Keratinocyte (primary cell): ENCODE data around the gene FAM161B. TPM values are rescaled to one million over a fixed set of nuclear protein-coding genes. Genes with fewer than 3 reads are reported as not detected.

Source experiments
- DNase-seq: peaks from one replicate; pipeline ENCODE4 v3.0.0-alpha.2; 2011; ENCODE audit warnings: low read depth, missing footprints, low spot score
- FAIRE-seq: peaks from 2 replicates; lab custom pipeline; 2011; peaks lifted over from hg19 to GRCh38; lab: Jason Lieb, UNC
- H2AFZ ChIP-seq: 2 replicates; pipeline ENCODE4 v1.6.0; 2012; ENCODE audit warnings: low read length, control low read depth, inconsistent platforms; ENCODE audit not compliant: control insufficient read depth
- H3K27ac ChIP-seq: 2 replicates; pipeline ENCODE4 v1.5.1; 2011; ENCODE audit warnings: low read length; ENCODE audit not compliant: control insufficient read depth, insufficient read depth
- H3K27me3 ChIP-seq: 3 replicates; pipeline ENCODE4 v1.6.0; 2011; ENCODE audit warnings: low read length; ENCODE audit not compliant: control insufficient read depth, insufficient read depth; ENCODE audit errors: extremely low read depth
- H3K36me3 ChIP-seq, 2 experiments: 2 replicates in 1 of 2; 3 replicates in 1 of 2; pipeline ENCODE4 v1.5.1; 2011; ENCODE audit warnings: low read length in 2 of 2, mild to moderate bottlenecking in 1 of 2; ENCODE audit not compliant: control insufficient read depth in 2 of 2, insufficient read depth in 2 of 2; ENCODE audit errors: extremely low read depth in 1 of 2
- H3K4me1 ChIP-seq: 3 replicates; pipeline ENCODE4 v1.5.1; 2011; ENCODE audit warnings: low read length; ENCODE audit not compliant: control insufficient read depth, insufficient read depth; ENCODE audit errors: extremely low read depth
- H3K4me2 ChIP-seq: 3 replicates; pipeline ENCODE4 v1.6.0; 2011; ENCODE audit warnings: low read depth, low read length; ENCODE audit not compliant: control insufficient read depth, insufficient read depth; ENCODE audit errors: extremely low read depth
- H3K4me3 ChIP-seq, 3 experiments: fragments of 200-600 bp in 1 of 3; sonication (generic) in 1 of 3; 2 replicates in 2 of 3; 3 replicates in 1 of 3; pipeline ENCODE4 v1.5.1; 2011 to 2016; ENCODE audit warnings: low read length in 3 of 3, mild to moderate bottlenecking in 3 of 3, control low read depth in 2 of 3, inconsistent platforms in 1 of 3, low read depth in 1 of 3, mixed read lengths in 1 of 3, mixed run types in 1 of 3, moderate library complexity in 1 of 3; ENCODE audit not compliant: control insufficient read depth in 2 of 3, insufficient read depth in 2 of 3; ENCODE audit errors: extremely low read depth in 1 of 3
- H3K79me2 ChIP-seq: 2 replicates; pipeline ENCODE4 v1.6.0; 2012; ENCODE audit warnings: low read length; ENCODE audit not compliant: control insufficient read depth, insufficient read depth
- H3K9ac ChIP-seq: 3 replicates; pipeline ENCODE4 v1.6.0; 2011; ENCODE audit warnings: low read length; ENCODE audit not compliant: control insufficient read depth, insufficient read depth; ENCODE audit errors: extremely low read depth
- H3K9me1 ChIP-seq: 3 replicates; pipeline ENCODE4 v1.6.0; 2011; ENCODE audit warnings: low read length; ENCODE audit not compliant: control insufficient read depth, insufficient read depth; ENCODE audit errors: extremely low read depth
- H3K9me3 ChIP-seq: 2 replicates; pipeline ENCODE4 v1.5.1; 2012; ENCODE audit warnings: low read depth, low read length; ENCODE audit not compliant: control insufficient read depth
- H4K20me1 ChIP-seq: 3 replicates; pipeline ENCODE4 v1.6.0; 2011; ENCODE audit warnings: low read length; ENCODE audit not compliant: control insufficient read depth, insufficient read depth; ENCODE audit errors: extremely low read depth
- CTCF ChIP-seq, 3 experiments: IDR thresholded peaks in 1 of 3; conservative IDR thresholded peaks in 1 of 3; optimal IDR thresholded peaks in 1 of 3; 2 replicates in 2 of 3; 3 replicates in 1 of 3; pipeline versions ENCODE3 to v1.5.1; 2011; ENCODE audit warnings: low read length in 3 of 3, mild to moderate bottlenecking in 3 of 3, moderate library complexity in 2 of 3, control low read depth in 1 of 3, inconsistent platforms in 1 of 3; ENCODE audit not compliant: insufficient read depth in 2 of 3; ENCODE audit errors: extremely low read depth in 1 of 3
- EZH2 ChIP-seq: IDR thresholded peaks from one replicate; pipeline ENCODE4 v1.6.1; 2012; ENCODE audit warnings: inconsistent platforms, mild to moderate bottlenecking, low read length, moderate library complexity
- dilution Hi-C: fragments of 300-500 bp; cut with MboI; formaldehyde crosslinking; loops from one replicate; pipeline ENCODE4 v1.7.0; 2020; ENCODE audit warnings: low sequenced_read_pairs; ENCODE audit not compliant: extremely low pct_ligation_motif_present
- polyA plus RNA-seq, 5 experiments: library from polyadenylated mRNA; depleted of rRNA in 3 of 5; stranded (reverse) in 3 of 5; stranded (forward) in 1 of 5; unstranded in 1 of 5; fragments of >200 nt; gene quantifications; 1 replicate in 1 of 5; 2 replicates in 3 of 5; 3 replicates in 1 of 5; pipeline versions ENCODE4 v1.2.1 to v1.2.3, GENCODE V29; 2011 to 2012; ENCODE audit warnings: missing spikeins in 2 of 5, low read depth in 1 of 5, low replicate concordance in 1 of 5

Gene FAM161B
- polyA plus RNA-seq, 1 donor (not counting 4 experiments of a cell fraction or from before 2014, with no cell fraction given): 1.5 TPM

GRCh38 chr14:73913256-73913655, 36.6 kb downstream of the FAM161B start:
- Histone ChIP-seq H3K4me3 (no peak overlapping the region), H3K4me1 (peaks cover 2% of the 10 kb centered on the region), H3K9me1 (peaks cover 2% of the 10 kb centered on the region), H4K20me1 (peaks cover 3% of the 10 kb centered on the region), H3K36me3 (peaks cover 24 to 30% of the 10 kb centered on the region in 2 experiments), H3K27ac (no peak overlapping the region), H3K9me3 (no peaks in the 10 kb centered on the region), H2AFZ (no peak overlapping the region), H3K27me3 (no peaks in the 10 kb centered on the region), H3K4me2 (no peak overlapping the region), H3K9ac (no peak overlapping the region), H3K79me2 (peaks cover 30% of the 10 kb centered on the region)
- TF ChIP-seq EZH2 (no peak), CTCF (optimal IDR thresholded peaks at IDR 0.05 in 1 of 3, IDR thresholded peaks at IDR 0.05 in 1 of 3, conservative IDR thresholded peaks at IDR 0.05 in 1 of 3; ENCODE audit: extremely low read depth in 1 of 3, insufficient read depth in 2 of 3, low read length in 3 of 3) (no peak)
- FAIRE-seq (no peak), DNase-seq (no peak)
- dilution Hi-C loops: no loop called here

GRCh38 chr14:73909681-73910080, 40.2 kb downstream of the FAM161B start:
- dilution Hi-C loops: no loop called here

More at GRCh38 chr14:73909681-73910080, 40.2 kb downstream of the FAM161B start:
- Histone ChIP-seq H3K27ac (no peak overlapping the region), H3K79me2 (peaks cover 18% of the 10 kb centered on the region), H3K36me3 (peaks cover 26 to 28% of the 10 kb centered on the region in 2 experiments), H3K9ac (no peak overlapping the region), H3K4me2 (no peak overlapping the region), H3K4me3 (no peak overlapping the region), H4K20me1 (peaks cover 3% of the 10 kb centered on the region), H3K9me1 (no peaks in the 10 kb centered on the region), H3K27me3 (no peaks in the 10 kb centered on the region), H3K4me1 (no peaks in the 10 kb centered on the region), H3K9me3 (no peaks in the 10 kb centered on the region), H2AFZ (no peak overlapping the region)
- DNase-seq: no peak
- no peak for FAIRE-seq
- TF ChIP-seq EZH2 (no peak), CTCF (optimal IDR thresholded peaks at IDR 0.05 in 1 of 3, IDR thresholded peaks at IDR 0.05 in 1 of 3, conservative IDR thresholded peaks at IDR 0.05 in 1 of 3; ENCODE audit: extremely low read depth in 1 of 3, insufficient read depth in 2 of 3, low read length in 3 of 3) (no peak)
